HG02571 (cell line): Measurements from ENCODE around the gene MLNR.

Source experiments
- ATAC-seq: cut with Tn5 transposase; IDR thresholded peaks from one replicate; pipeline ENCODE4 v1.9.1; 2021; ENCODE audit warnings: mild to moderate bottlenecking, moderate library complexity; ENCODE audit not compliant: unreplicated experiment

Gene MLNR

GRCh38 chr13:49220036-49220855 lies at the start of gene MLNR:
Gene MLNR (plus strand): TSS chr13:49220338. CDS start chr13:49220338, 0 bp downstream.
- no peak for ATAC-seq

- no peak for ATAC-seq
Measured at GRCh38 chr13:49171359-49171758, 48.8 kb upstream of the MLNR start.

- ATAC-seq: no peak
Measured at GRCh38 chr13:49183672-49184325, 36.3 kb upstream of the MLNR start.

- ATAC-seq: no peak
Measured at GRCh38 chr13:49184621-49185020, 35.5 kb upstream of the MLNR start.

GRCh38 chr13:49185264-49185663 lies 34.9 kb upstream of the MLNR start:
- no peak for ATAC-seq

- no peak for ATAC-seq
Measured at GRCh38 chr13:49190901-49191300, 29.2 kb upstream of the MLNR start.

GRCh38 chr13:49206641-49207040 lies 13.5 kb upstream of the MLNR start:
- no peak for ATAC-seq

- no peak for ATAC-seq
Measured at GRCh38 chr13:49208619-49209018, 11.5 kb upstream of the MLNR start.

GRCh38 chr13:49210114-49210513 lies 10.0 kb upstream of the MLNR start:
- ATAC-seq: no peak

DNA sequence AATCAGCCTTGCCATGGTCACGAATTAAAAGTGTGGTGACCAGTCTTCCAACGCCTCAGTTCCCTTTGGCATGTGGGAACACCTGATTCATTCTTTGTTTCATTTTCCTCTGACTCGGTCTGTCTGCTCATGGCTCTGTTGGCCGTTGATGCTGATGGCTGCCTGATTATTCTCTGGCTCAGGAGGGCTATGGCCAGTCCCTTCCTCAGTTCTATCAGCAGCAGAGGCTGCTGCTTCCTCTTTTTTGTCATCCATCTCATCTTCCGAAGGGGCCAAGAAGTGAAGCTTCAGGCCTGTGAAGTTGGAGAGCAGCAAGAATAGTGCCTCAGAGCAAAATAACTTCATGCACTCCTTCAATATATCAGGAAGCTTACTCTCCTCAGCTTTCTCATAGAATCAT lies 9.5 kb upstream of the MLNR start:
- ATAC-seq: no peak

DNA sequence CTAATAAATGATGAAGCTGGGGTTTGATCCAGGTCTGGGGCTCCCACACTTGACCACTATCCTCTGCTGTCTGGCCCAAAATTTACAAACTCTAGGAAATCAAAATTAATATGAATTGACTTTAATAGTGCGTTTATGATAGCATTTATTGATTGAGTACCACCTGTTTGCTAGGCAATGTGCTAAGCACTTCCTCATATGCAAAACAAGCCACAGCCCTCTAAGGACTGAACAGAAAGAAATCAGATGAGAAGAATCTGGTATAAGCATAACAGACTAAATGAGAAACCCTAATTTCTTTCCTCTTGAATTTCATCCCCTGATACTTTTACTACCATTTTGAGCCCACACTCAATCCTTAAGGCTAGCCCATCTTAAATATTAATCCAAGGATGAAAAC lies 6.6 kb upstream of the MLNR start:
- no peak for ATAC-seq

- no peak for ATAC-seq
Measured at GRCh38 chr13:49213997-49214916, 5.9 kb upstream of the MLNR start.

DNA sequence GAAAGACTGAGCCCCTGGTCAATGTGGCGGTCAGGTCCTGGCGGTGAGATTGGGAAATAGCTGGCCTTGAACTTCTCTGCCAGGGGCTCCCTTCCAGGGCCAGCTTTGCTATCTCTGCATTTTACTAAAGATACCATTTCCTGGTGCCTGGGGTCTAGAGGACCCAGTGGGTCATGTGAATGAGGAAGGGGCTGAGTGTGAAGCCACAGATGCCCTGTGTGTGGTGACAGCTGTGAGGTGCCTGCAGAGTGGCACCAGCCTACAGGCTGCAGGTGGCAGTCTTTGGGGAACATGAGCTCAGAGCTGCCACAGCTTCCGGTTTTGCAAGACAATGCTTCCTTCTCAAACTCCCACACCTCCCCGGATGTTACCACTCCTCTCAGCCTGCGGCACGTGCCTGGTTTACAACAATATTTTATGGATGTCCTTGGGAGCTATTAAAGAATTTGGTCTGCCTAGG lies 5.2 kb upstream of the MLNR start:
- no peak for ATAC-seq

DNA sequence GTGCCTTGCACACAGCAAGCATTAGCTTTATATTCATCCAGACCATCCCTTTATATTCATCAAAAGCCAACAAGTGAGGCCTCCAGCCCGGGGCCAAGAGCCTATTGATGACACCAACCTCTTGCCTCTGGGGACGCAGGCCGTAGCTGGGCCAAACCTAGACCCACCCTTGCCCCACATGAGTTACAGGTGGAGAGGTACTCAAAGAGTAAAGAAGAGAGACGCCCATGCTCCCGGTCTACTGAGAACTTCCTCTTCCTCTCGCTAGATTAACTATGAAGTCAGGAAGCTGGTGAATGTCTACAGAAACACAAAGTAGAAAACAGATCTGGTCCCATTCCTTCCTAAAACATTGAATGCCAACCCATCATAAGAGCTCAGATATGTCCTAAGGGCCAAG lies 3.8 kb upstream of the MLNR start:
- no peak for ATAC-seq

- ATAC-seq: no peak
Measured at GRCh38 chr13:49217962-49218492, 2.1 kb upstream of the MLNR start.

DNA sequence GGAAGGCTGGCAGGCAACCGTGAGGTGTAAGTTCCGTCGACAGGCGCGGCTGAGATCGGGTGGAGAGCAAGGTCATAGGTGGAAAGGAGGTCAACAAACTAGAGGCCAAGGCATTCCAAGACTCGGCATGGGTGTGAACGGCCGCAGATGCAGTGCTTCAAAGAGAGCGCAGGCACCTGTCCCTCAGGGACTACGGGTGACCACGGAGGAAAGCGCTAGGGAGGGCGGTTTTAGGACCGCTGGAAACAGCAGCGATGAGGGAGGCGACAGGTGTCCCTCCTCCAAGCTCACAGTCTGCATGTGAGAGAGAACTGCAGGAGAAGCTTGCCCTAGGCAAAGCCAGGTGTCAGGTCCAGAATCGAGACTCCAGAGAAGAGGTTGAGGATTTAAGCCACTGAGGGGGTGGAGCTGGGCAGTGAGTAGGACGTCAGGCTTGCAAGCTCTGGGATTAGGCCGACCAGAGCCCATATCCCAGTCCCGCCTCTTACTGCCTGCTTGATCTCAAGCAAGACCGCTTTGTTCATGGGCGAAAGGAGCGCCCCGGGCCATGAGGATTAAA lies 1.6 kb upstream of the MLNR start:
- ATAC-seq: no peak

GRCh38 chr13:49219647-49220035 lies 497 bp upstream of the MLNR start:
- ATAC-seq: no peak

GRCh38 chr13:49220856-49221589 lies 885 bp downstream of the MLNR start:
- no peak for ATAC-seq

GRCh38 chr13:49221590-49221965 lies 1.4 kb downstream of the MLNR start:
- no peak for ATAC-seq
